Measurements from ENCODE around the gene ENTPD6.

Gene ENTPD6

DNA sequence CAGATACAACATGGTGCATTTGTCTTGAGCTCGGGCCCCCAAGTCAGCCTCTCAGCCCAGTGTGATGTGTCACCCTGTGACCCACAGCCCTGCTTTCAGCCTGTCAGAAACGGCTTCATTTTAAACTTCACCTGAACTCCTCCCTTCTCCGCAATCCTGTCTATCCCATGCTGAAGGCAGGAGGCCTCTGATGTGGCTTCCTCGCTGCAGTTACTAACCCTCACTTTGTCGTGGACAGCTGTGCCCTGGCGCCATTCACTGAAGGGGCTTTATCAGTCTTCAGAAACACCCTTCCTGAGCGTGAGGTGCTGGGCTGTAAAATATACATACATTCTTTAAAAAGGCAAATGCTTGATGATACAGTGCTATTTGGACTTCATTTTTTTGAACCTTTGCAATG lies 7.9 kb upstream of the ENTPD6 start:
- no peaks in the 10 kb centered on the region for H3K79me1 ChIP-seq (replicated peaks; ENCODE audit: low read length, poor library complexity, severe bottlenecking)
- H3K27me3 ChIP-seq (ENCODE audit: control insufficient read depth in 1 of 2, insufficient read depth in 1 of 2, low read length in 2 of 2): peaks cover 6 to 31% of the 10 kb centered on the region in 2 experiments
- H2BK12ac ChIP-seq (ENCODE audit: low read length in 2 of 2): no peak overlapping the region
- H3K27ac ChIP-seq (ENCODE audit: low read length, poor library complexity, severe bottlenecking): no peak overlapping the region
- H3K4me1 ChIP-seq (ENCODE audit: control insufficient read depth, insufficient read depth, low read depth, low read length): no peaks in the 10 kb centered on the region
- H2AFZ ChIP-seq (ENCODE audit: low read depth, low read length): no peak overlapping the region
- H2AK5ac ChIP-seq (ENCODE audit: low read length, severe bottlenecking): no peak overlapping the region
- H2BK5ac ChIP-seq (ENCODE audit: low read depth, low read length, poor library complexity, severe bottlenecking): no peak overlapping the region
- no peak overlapping the region for H3K14ac ChIP-seq (ENCODE audit: low read length in 2 of 2)
- no peak overlapping the region for H2BK15ac ChIP-seq (ENCODE audit: low read depth, poor library complexity, severe bottlenecking)
- no peak overlapping the region for H3K18ac ChIP-seq (ENCODE audit: low read depth in 1 of 2, low read length in 2 of 2)
- no peak overlapping the region for H3K4me2 ChIP-seq (ENCODE audit: low read length, poor library complexity, severe bottlenecking)
- DNase-seq: no peak
- no peak overlapping the region for H3K4ac ChIP-seq (ENCODE audit: low read depth in 1 of 2, low read length in 2 of 2)
- no peak overlapping the region for H4K8ac ChIP-seq (ENCODE audit: low read length)
- H3K36me3 ChIP-seq (ENCODE audit: control insufficient read depth in 1 of 2, insufficient read depth in 2 of 2, low read depth in 1 of 2, low read length in 2 of 2): no peaks in the 10 kb centered on the region
- no peak overlapping the region for H3K9ac ChIP-seq (ENCODE audit: low read length)
- WGBS: 73% methylated on average over 5 of the region's 7 CpGs
- no peak overlapping the region for H3K4me3 ChIP-seq (ENCODE audit: insufficient read depth in 1 of 2, low read depth in 1 of 2, low read length in 2 of 2)
- no peak overlapping the region for H2BK120ac ChIP-seq (ENCODE audit: low read depth, low read length)
- H4K91ac ChIP-seq (ENCODE audit: low read length): no peak overlapping the region
- H3K23ac ChIP-seq (ENCODE audit: low read length in 2 of 2): no peak overlapping the region
- H3K9me3 ChIP-seq (ENCODE audit: control insufficient read depth, low read length): peaks cover 13% of the 10 kb centered on the region

GRCh38 chr20:25188218-25188617 lies 7.3 kb upstream of the ENTPD6 start:
- DNase-seq: peak; percentile 36
- H3K18ac ChIP-seq (ENCODE audit: low read depth in 1 of 2, low read length in 2 of 2): peak overlapping the region in 1 of 2 experiments; percentile 2
- H4K91ac ChIP-seq (ENCODE audit: low read length): no peak overlapping the region
- no peak overlapping the region for H3K9ac ChIP-seq (ENCODE audit: low read length)
- H3K27ac ChIP-seq (ENCODE audit: low read length, poor library complexity, severe bottlenecking): no peak overlapping the region
- H2BK5ac ChIP-seq (ENCODE audit: low read depth, low read length, poor library complexity, severe bottlenecking): no peak overlapping the region
- H3K4me2 ChIP-seq (ENCODE audit: low read length, poor library complexity, severe bottlenecking): no peak overlapping the region
- no peaks in the 10 kb centered on the region for H3K36me3 ChIP-seq (ENCODE audit: control insufficient read depth in 1 of 2, insufficient read depth in 2 of 2, low read depth in 1 of 2, low read length in 2 of 2)
- H2AFZ ChIP-seq (ENCODE audit: low read depth, low read length): no peak overlapping the region
- H2BK120ac ChIP-seq (ENCODE audit: low read depth, low read length): no peak overlapping the region
- no peak overlapping the region for H3K23ac ChIP-seq (ENCODE audit: low read length in 2 of 2)
- no peak overlapping the region for H2BK15ac ChIP-seq (ENCODE audit: low read depth, poor library complexity, severe bottlenecking)
- H3K79me1 ChIP-seq (replicated peaks; ENCODE audit: low read length, poor library complexity, severe bottlenecking): no peaks in the 10 kb centered on the region
- peaks cover 6 to 31% of the 10 kb centered on the region in 2 experiments for H3K27me3 ChIP-seq (ENCODE audit: control insufficient read depth in 1 of 2, insufficient read depth in 1 of 2, low read length in 2 of 2)
- no peak overlapping the region for H4K8ac ChIP-seq (ENCODE audit: low read length)
- no peak overlapping the region for H3K4me3 ChIP-seq (ENCODE audit: insufficient read depth in 1 of 2, low read depth in 1 of 2, low read length in 2 of 2)
- no peak overlapping the region for H2AK5ac ChIP-seq (ENCODE audit: low read length, severe bottlenecking)
- peaks cover 9% of the 10 kb centered on the region for H3K9me3 ChIP-seq (ENCODE audit: control insufficient read depth, low read length)
- H3K14ac ChIP-seq (ENCODE audit: low read length in 2 of 2): no peak overlapping the region
- H2BK12ac ChIP-seq (ENCODE audit: low read length in 2 of 2): no peak overlapping the region
- 42% methylated on average over 1 of the region's 1 CpG for WGBS
- no peaks in the 10 kb centered on the region for H3K4me1 ChIP-seq (ENCODE audit: control insufficient read depth, insufficient read depth, low read depth, low read length)
- no peak overlapping the region for H3K4ac ChIP-seq (ENCODE audit: low read depth in 1 of 2, low read length in 2 of 2)

DNA sequence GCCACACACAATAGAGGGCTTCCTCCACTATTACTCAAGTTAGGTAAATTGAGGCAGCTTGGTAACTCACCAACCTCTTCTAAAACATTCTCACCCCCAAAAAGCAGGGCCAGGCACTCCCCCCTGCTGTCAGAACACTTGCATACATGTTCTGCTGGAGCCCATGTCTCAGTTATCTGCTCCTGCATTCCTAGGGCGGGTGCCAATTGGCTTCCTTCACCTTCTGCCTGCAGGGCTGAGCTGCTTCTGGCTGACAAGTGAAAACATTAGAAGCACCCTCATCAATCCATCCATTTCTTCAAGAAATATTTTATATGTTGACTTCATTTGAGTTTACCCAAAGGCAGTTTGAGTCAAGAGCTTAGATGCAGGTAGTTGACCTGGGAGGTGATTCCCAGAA lies 4.5 kb upstream of the ENTPD6 start:
- 63% methylated on average over 1 of the region's 1 CpG for WGBS
- Histone ChIP-seq H3K4me2 (ENCODE audit: low read length, poor library complexity, severe bottlenecking) (no peak overlapping the region), H3K4ac (ENCODE audit: low read depth in 1 of 2, low read length in 2 of 2) (no peak overlapping the region), H2AK5ac (ENCODE audit: low read length, severe bottlenecking) (no peak overlapping the region), H4K91ac (ENCODE audit: low read length) (no peak overlapping the region), H3K14ac (ENCODE audit: low read length in 2 of 2) (no peak overlapping the region), H3K27ac (ENCODE audit: low read length, poor library complexity, severe bottlenecking) (no peak overlapping the region), H2BK5ac (ENCODE audit: low read depth, low read length, poor library complexity, severe bottlenecking) (no peak overlapping the region), H3K23ac (ENCODE audit: low read length in 2 of 2) (no peak overlapping the region), H3K9me3 (ENCODE audit: control insufficient read depth, low read length) (peaks cover 3% of the 10 kb centered on the region), H3K4me1 (ENCODE audit: control insufficient read depth, insufficient read depth, low read depth, low read length) (peaks cover 3% of the 10 kb centered on the region), H3K18ac (ENCODE audit: low read depth in 1 of 2, low read length in 2 of 2) (no peak overlapping the region), H4K8ac (ENCODE audit: low read length) (no peak overlapping the region), H3K27me3 (ENCODE audit: control insufficient read depth in 1 of 2, insufficient read depth in 1 of 2, low read length in 2 of 2) (peaks cover 6 to 28% of the 10 kb centered on the region in 2 experiments), H2BK120ac (ENCODE audit: low read depth, low read length) (no peak overlapping the region), H3K79me1 (replicated peaks; ENCODE audit: low read length, poor library complexity, severe bottlenecking) (peaks cover 4% of the 10 kb centered on the region), H3K4me3 (ENCODE audit: insufficient read depth in 1 of 2, low read depth in 1 of 2, low read length in 2 of 2) (no peak overlapping the region), H3K36me3 (ENCODE audit: control insufficient read depth in 1 of 2, insufficient read depth in 2 of 2, low read depth in 1 of 2, low read length in 2 of 2) (peaks cover 0 to 3% of the 10 kb centered on the region in 2 experiments), H2BK15ac (ENCODE audit: low read depth, poor library complexity, severe bottlenecking) (no peak overlapping the region), H3K9ac (ENCODE audit: low read length) (no peak overlapping the region), H2AFZ (ENCODE audit: low read depth, low read length) (no peak overlapping the region), H2BK12ac (ENCODE audit: low read length in 2 of 2) (no peak overlapping the region)
- no peak for DNase-seq

- no peak overlapping the region for H3K9ac ChIP-seq (ENCODE audit: low read length)
- no peak overlapping the region for H3K18ac ChIP-seq (ENCODE audit: low read depth in 1 of 2, low read length in 2 of 2)
- H2BK12ac ChIP-seq (ENCODE audit: low read length in 2 of 2): no peak overlapping the region
- no peak overlapping the region for H2AK5ac ChIP-seq (ENCODE audit: low read length, severe bottlenecking)
- no peak overlapping the region for H3K23ac ChIP-seq (ENCODE audit: low read length in 2 of 2)
- no peak overlapping the region for H3K14ac ChIP-seq (ENCODE audit: low read length in 2 of 2)
- no peak overlapping the region for H3K4me2 ChIP-seq (ENCODE audit: low read length, poor library complexity, severe bottlenecking)
- H3K36me3 ChIP-seq (ENCODE audit: control insufficient read depth in 1 of 2, insufficient read depth in 2 of 2, low read depth in 1 of 2, low read length in 2 of 2): peaks cover 0 to 5% of the 10 kb centered on the region in 2 experiments
- H2AFZ ChIP-seq (ENCODE audit: low read depth, low read length): no peak overlapping the region
- no peak overlapping the region for H4K91ac ChIP-seq (ENCODE audit: low read length)
- peaks cover 6 to 21% of the 10 kb centered on the region in 2 experiments for H3K27me3 ChIP-seq (ENCODE audit: control insufficient read depth in 1 of 2, insufficient read depth in 1 of 2, low read length in 2 of 2)
- H2BK120ac ChIP-seq (ENCODE audit: low read depth, low read length): no peak overlapping the region
- H3K4me3 ChIP-seq (ENCODE audit: insufficient read depth in 1 of 2, low read depth in 1 of 2, low read length in 2 of 2): no peak overlapping the region
- H3K4me1 ChIP-seq (ENCODE audit: control insufficient read depth, insufficient read depth, low read depth, low read length): peaks cover 6% of the 10 kb centered on the region
- WGBS: 63% methylated on average over 2 of the region's 2 CpGs
- no peak overlapping the region for H2BK5ac ChIP-seq (ENCODE audit: low read depth, low read length, poor library complexity, severe bottlenecking)
- no peak overlapping the region for H3K27ac ChIP-seq (ENCODE audit: low read length, poor library complexity, severe bottlenecking)
- H3K79me1 ChIP-seq (replicated peaks; ENCODE audit: low read length, poor library complexity, severe bottlenecking): peaks cover 7% of the 10 kb centered on the region
- no peak overlapping the region for H3K4ac ChIP-seq (ENCODE audit: low read depth in 1 of 2, low read length in 2 of 2)
- H4K8ac ChIP-seq (ENCODE audit: low read length): no peak overlapping the region
- H2BK15ac ChIP-seq (ENCODE audit: low read depth, poor library complexity, severe bottlenecking): no peak overlapping the region
- DNase-seq: no peak
- no peaks in the 10 kb centered on the region for H3K9me3 ChIP-seq (ENCODE audit: control insufficient read depth, low read length)
These were observed 3.8 kb upstream of the ENTPD6 start for GRCh38 chr20:25191689-25192088.
